ENCODE measurements around the gene EHBP1.

DNA sequence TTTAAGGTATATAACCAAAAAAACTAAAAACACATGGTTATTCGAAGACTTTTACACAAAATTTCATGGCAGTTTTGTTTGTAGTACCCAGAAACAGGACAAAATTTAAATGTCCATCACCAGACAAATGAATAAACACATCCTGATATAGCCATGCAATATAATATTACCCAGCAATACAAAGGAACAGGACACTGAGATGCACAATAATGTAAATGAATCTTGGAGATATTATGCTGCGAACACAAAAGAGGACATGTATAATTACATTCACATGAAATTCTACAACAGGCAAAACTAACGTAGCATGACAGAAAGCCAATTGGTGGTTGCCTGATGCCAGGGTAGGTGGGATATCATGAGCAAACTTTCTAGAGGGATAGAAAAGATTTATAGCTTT is 252.7 kb downstream of the EHBP1 start:
- TF ChIP-seq POLR2AphosphoS5 (IDR thresholded peaks at IDR 0.05) (no peak), CTCF (IDR thresholded peaks at IDR 0.05) (no peak), POLR2A (IDR thresholded peaks at IDR 0.05) (no peak), EP300 (IDR thresholded peaks at IDR 0.05) (no peak)

All from stomach (tissue), 4 donors.